Activated naive CD4-positive, alpha-beta T cell treated with Interleukin-2 at 50 U/mL for 16 hours (primary cell): ENCODE data around the gene XPO4.

ENCODE experiments used
- DNase-seq: peaks from one replicate; pipeline ENCODE4 v3.0.0-alpha.2; 2020

The XPO4 gene

GRCh38 chr13:20826843-20827560 is 75.5 kb downstream of the XPO4 start:
- DNase-seq, result no peak

DNA sequence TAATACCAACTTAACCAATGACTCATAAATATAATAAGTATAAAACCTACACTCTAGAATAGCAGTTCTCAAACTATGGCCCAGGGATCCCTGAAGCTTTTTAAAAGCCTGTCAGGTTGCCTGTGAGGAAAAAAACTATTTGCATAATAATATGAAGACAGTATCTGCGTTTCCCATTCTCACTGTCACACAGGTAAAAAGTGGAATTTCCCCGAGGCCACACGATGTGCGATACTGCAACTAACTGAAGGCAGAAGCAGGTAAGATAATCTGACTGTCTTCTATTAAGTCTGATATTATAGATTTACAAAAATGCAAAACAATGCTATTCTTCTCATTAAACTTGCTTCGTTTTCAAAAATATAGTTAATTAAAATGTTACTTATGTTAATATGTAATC is 76.2 kb downstream of the XPO4 start:
- no peak for DNase-seq

- DNase-seq, result no peak
Measured at GRCh38 chr13:20825477-20825875, 77.1 kb downstream of the XPO4 start.

GRCh38 chr13:20824762-20825476 is 77.6 kb downstream of the XPO4 start:
- no peak for DNase-seq

DNA sequence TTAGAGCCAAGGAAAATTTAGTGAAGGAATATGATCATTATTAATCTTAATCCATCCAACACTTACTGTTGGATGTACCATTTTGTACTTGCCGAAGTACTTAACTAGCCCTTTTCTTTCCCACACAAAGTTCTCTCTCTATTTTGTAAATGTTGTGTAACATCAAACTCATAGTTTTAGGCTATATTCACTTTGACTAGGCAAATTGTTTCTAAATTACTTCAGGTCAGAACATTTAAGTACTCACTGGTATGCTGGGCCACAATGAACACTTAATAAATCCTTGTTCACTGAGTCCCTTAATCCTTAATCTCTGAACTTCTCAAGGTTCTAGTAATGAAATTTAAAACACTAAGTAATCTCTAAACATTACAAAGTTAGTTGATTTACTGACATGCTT is 79.5 kb downstream of the XPO4 start:
- no peak for DNase-seq

GRCh38 chr13:20822406-20822805 is 80.1 kb downstream of the XPO4 start:
- DNase-seq, result no peak

DNA sequence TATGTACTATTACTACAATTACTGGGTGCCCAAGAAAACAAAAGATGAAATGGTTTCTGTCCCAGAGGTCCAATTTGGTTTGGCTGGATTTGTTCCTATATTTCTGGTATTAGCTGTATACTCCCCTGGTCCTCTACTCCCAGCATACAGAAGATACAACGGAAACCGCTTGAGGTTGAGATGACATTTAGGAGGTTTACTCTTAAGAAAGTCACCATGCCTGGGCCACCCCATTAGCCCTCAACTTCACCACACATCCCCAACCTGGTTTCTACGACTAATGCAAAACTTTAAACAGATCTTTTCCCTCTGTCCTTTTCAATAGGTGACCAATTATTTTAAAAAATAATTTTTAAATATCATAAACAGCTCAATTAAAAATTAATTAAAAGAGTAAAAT is 82.8 kb downstream of the XPO4 start:
- DNase-seq, result no peak

GRCh38 chr13:20815464-20815863 is 87.1 kb downstream of the XPO4 start:
- no peak for DNase-seq

- no peak for DNase-seq
Measured at GRCh38 chr13:20814224-20814910, 88.2 kb downstream of the XPO4 start.

- DNase-seq, result no peak
Measured at GRCh38 chr13:20812890-20813289, 89.7 kb downstream of the XPO4 start.

- DNase-seq, result no peak
Measured at GRCh38 chr13:20810808-20811207, 91.7 kb downstream of the XPO4 start.

DNA sequence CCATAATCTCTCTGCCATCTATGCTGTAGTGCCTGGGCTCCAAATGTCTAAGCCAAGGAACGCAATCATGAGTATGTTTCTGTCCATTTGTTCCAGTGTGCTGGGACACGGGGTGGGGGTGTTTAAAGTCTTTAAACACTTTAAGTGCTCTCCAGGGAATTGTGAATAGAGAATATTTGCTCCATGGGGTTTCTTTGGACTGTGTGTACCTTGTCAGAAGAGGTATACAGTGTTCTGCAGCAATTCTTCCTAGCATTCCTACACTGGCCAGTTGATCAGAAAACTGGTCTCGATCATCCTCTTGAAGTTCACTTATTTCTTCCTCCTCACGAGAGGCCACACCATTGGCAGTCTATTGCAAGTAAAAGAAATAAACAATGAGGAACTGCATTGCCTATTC is 93.7 kb downstream of the XPO4 start:
- no peak for DNase-seq

- no peak for DNase-seq
Measured at GRCh38 chr13:20803180-20803965, 99.2 kb downstream of the XPO4 start.

DNA sequence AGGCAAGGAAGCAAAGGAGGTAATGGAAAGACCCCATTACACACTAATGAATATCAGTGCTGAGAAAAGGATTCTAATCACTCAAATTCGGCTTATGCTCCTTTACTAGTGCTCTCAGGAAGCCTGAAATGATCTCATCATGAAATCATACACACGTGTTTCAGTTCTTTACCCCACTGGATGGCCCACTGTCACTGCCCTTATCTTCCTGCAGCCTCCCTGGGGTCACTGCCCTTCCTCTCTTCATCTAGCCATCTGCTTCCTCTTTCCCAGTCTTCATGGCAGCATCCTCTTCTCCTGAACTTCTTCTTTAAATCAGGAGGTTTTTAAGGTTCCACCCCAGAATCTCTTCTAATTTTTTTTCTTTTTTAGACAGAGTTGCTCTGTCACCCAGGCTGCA is 100.8 kb downstream of the XPO4 start:
- DNase-seq, result no peak

DNA sequence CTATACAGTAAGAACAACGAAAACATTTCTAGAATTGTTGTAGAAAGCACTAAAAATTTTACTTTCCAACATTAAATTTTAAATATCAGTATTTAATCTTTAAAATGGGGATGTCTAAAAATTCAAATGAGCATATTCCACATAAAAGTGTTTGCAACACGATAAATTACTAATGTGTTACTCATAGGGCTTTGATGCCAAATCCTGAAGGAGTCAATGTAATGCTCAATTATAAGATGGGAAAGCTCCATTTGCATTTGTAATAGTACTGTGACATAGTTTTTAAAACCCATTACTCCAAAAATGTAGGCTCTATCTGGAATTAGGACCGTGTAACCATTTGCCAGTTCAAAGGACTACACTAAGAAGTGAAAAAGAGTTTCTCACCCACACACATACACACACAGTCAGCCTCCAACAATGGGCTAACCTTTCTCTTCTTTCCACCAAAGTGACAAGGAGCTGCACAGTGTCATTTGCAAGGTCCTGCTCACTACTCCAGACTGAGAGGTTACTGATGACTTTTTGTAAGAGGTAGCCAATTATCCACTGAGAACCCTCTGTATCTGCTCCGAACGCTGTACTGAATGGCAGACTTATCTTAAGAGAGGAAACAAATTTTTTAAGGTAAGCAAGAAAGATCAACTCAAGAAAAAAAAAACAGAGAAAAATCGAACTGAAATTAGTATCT is 102.7 kb downstream of the XPO4 start:
- no peak for DNase-seq

GRCh38 chr13:20798027-20798426 is 104.5 kb downstream of the XPO4 start:
- DNase-seq, result no peak

- DNase-seq, result no peak
Measured at GRCh38 chr13:20796791-20797508, 105.6 kb downstream of the XPO4 start.

DNA sequence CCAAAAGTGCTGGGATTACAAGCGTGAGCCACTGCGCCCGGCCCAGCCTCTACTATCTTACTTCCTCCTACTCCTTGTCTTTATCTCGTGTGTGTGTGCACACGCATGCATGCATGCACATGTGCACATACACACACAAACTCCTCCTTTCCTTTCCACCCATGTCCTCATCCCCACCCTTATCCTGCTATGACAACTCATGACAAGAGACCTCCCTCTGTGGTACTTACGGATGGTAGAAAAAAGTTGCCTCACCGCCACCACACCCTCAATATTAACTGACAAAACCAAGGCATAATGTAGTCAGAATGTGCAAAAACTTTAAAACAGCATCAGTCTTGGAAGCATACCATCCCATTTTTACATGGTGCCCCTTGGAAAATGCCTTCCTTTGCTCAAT is 112.9 kb downstream of the XPO4 start:
- no peak for DNase-seq

- DNase-seq, result no peak
Measured at GRCh38 chr13:20788312-20788711, 114.2 kb downstream of the XPO4 start.

DNA sequence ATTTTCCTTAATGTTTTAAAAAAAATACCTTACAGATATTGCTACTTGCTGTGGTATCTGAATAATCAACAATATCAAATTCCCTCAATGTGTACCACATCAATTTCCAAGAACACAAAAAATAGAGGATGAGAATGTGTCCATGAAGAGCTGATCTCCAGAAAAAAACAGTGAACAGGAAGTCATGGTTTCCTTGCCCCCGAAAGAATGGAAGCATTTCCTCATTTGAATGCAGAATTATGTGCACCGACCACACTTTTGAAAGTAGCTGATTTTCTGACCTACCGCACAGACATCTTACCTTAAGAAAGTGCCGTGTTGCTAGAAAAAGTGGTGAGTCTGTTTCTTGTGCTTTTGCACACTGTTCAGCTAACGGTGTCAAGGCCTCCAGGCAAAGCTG is 115.4 kb downstream of the XPO4 start:
- DNase-seq, result no peak

GRCh38 chr13:20782116-20782708 is 120.3 kb downstream of the XPO4 start:
- no peak for DNase-seq

GRCh38 chr13:20780317-20780716 is 122.2 kb downstream of the XPO4 start:
- DNase-seq, result no peak
